NCI-H446 treated with DMSO at 0.1 percent for 48 hours (cell line): ENCODE measurements around the gene SLC25A21.

Experiments used
- DNase-seq: peaks from one replicate; lab custom pipeline; 2025; lab: John Stamatoyannopoulos, UW

Gene SLC25A21

GRCh38 chr14:37143475-37143874 is 28.9 kb downstream of the SLC25A21 start:
- no peak for DNase-seq

GRCh38 chr14:37142835-37143401 is 29.5 kb downstream of the SLC25A21 start:
- DNase-seq = no peak

GRCh38 chr14:37140176-37140575 is 32.2 kb downstream of the SLC25A21 start:
- DNase-seq = no peak

GRCh38 chr14:37139710-37140109 is 32.7 kb downstream of the SLC25A21 start:
- DNase-seq = no peak

DNA sequence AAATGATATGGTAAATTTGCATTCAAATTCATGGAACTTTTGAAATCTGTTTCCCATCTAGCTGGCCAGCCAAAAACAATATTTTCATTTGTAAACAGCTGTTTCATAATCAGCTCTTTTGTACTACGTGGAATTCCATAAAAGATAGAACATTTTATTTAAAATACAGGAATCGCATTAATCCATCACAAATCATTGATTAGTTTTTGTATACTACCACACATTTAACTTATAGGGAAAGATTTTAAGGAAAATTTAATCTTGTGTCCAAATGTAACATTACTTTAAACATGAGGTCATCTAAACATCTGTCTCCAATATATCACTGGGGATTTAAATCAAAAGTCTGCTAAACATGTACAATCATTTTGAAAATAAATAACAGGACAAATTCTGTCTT is 33.5 kb downstream of the SLC25A21 start:
- no peak for DNase-seq

DNA sequence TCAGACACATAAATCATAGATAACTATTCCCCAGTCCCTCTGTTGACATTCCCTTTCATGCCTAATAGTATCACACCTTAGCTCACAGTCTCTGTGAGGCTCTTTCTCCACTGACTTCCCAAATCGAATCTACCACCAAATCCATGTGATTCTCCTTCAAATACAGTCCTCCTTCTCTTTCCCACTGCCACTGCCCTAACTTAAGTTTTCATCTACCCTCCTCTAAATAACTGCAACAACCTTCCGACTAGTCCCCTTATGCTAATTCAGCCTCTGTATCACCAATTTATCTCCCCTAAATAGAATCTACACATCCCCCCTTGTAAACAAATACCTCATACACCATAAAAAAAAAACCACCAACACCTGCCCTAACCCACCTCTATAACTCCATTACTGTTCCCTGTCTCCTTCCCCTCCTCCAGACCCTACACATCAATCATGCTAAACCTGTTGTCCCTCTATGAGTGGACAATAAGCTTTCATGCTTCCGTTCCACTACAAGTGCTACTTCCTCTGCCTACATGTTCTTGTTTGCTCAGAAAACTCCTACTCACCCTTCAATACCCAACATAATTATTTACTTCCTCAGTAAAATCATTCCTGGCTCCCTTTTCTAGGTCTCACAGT is 39.0 kb downstream of the SLC25A21 start:
- DNase-seq = no peak

DNA sequence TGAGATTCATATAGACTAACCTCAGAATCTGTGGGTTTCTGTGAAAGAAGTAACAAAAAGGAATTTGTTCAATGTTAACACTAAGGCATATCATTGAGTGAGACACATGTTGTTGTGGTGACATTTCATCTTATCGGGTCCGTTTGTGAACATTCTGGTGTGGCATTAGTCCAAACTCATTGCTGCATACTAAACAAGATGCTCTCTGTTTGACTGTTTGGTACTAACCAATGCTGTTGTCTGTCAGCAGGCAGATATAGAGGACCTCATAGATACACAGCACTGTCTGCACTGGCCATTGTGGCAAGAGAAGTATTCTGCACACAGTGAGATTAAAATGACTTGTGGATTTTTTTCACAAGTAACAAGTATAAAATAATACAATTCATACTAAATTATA is 41.2 kb downstream of the SLC25A21 start:
- no peak for DNase-seq

GRCh38 chr14:37129047-37129446 is 43.4 kb downstream of the SLC25A21 start:
- DNase-seq = no peak

- DNase-seq = no peak
These were observed 47.8 kb downstream of the SLC25A21 start for GRCh38 chr14:37124614-37125013.

DNA sequence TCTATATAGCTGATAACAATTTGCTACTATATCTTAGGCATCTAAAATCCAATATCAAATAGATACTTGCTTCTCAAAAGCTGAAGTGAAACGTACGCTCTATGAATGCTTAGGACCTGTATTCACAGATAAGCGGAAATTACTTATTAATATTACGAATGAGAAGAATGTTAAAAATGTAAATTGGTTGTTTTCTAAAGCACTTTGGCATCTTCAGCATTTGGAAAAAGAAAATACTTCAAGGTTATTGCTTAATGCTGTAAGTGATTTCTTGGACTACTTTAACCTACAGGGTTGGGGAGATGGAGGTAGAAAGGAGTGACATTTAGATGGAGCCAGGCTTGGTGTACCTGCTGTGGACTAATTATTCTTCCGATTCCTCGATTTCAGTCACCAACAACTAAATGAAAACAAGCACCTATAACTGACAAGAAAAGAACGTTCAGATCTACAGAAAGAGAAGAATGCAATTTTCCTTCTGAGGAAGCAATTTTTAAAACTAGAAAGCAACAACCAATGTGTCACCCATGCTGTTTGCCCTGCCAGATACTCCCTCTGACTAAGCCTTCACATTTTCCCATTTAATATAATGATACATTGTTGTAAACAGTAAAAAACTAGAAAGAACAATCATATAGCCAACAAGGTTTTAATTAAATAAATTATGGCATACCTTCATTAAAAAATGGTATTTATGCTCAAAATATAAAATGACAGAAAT is 49.3 kb downstream of the SLC25A21 start:
- no peak for DNase-seq

DNA sequence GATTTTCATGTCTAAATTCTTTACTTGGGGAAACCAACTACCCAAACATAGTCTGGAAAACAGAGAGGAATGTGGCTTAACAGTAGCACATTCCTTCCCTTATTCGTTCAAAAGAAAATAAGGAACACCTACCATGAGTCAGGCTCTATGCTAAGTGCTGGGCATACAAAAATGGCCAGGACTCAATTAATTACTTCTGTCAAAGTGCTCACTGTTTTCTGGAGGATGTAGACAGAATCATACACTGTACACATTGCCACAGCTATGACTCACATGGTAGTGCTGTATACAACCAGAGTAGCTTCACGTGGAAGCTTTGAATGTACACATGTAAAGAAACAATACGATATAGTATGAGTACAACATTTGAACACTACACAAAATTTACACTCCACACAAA is 50.1 kb downstream of the SLC25A21 start:
- no peak for DNase-seq

- no peak for DNase-seq
These were observed 53.6 kb downstream of the SLC25A21 start for GRCh38 chr14:37118673-37119366.

- peak; percentile 35 for DNase-seq
These were observed 55.2 kb downstream of the SLC25A21 start for GRCh38 chr14:37116933-37117849.

DNA sequence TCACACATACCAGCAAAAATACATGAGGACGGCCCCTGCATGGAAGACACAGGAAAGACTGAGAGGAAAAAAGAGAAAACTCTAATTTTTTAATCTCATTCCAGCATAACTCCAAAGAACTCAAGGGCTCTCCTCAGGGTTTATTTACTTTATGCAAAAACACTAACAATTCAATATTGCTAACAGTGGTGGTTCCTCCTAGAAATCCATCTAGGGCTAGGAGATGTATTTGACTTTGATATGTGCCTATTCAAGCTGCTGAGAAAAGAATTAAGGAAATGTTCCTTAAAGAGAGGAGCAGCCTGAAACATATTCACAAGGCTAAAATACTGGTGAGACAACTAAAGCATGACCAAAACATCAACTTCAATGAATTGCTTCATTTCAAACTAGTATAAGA is 57.0 kb downstream of the SLC25A21 start:
- no peak for DNase-seq

DNA sequence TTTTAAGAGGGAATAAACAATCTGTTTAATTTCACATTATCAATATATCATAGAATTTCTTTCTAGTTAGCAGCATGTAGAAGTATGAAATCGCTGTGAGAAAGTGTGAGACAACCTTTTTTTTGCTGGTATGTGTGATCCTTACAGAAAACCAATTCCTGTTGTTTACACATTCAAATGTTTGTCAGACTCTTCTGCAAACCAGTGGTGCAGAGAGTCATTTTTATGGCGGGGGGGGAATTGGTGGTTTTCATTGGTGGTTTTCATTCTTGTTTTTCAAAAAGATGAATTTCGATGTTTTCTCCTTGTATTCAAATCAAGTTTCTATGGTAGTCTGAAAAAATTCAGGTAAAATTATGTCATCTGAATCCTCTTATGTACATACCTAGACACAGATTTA is 57.8 kb downstream of the SLC25A21 start:
- no peak for DNase-seq

GRCh38 chr14:37114002-37114401 is 58.4 kb downstream of the SLC25A21 start:
- DNase-seq = no peak

DNA sequence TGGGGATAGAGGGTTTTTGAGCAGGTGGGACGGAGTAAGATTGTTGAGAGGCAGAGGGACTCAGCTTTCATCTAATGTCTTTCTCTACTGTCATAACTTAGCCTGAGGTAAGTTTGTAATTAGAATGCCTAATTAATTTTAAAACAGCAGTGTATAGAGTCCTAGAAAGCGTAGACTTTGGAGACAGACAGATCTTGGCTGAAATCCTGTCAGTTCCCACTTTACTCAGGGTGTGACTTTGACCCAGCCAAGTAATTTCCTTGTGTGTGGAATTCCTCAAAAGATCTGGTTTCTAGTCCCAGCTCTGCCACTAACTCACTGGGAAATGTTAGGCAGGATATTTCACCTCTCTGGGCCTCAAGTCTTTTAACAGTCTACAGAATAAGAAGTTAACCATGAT is 74.3 kb downstream of the SLC25A21 start:
- DNase-seq = no peak

DNA sequence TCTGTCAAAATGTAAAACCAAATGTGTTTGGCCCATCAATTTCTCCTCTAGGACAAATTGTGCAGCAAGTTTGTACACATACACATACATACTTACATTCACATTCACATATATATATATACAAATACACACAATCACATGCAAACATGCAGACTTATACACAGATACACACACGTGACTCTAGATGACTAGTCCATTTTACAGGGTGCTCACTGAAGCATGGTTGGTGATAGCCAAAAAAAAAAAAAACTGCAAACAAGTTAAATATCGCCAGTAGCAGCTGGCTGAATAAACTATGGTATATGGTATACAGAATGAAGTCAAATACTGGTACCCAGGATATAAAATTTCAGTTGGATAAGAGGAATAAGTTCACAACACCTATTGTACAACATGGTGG is 77.9 kb downstream of the SLC25A21 start:
- no peak for DNase-seq

DNA sequence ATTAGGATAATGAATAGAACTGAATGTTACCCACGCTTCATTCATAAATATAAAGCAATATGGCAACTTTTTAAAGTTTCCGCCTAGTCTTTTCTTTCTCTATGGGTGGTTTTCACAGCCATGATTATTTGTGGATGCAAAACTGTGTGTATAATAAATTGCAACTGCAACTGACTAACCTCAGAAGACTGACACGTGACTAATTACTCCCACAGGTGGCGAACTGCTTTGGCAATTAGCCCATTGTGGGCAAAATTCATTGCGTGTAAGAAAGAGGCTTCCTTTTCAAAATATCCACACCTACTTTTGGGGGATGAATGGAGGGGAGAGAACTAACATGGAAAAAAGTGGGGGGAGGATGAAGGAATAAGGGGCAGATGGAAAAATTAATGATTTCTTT is 79.0 kb downstream of the SLC25A21 start:
- no peak for DNase-seq

DNA sequence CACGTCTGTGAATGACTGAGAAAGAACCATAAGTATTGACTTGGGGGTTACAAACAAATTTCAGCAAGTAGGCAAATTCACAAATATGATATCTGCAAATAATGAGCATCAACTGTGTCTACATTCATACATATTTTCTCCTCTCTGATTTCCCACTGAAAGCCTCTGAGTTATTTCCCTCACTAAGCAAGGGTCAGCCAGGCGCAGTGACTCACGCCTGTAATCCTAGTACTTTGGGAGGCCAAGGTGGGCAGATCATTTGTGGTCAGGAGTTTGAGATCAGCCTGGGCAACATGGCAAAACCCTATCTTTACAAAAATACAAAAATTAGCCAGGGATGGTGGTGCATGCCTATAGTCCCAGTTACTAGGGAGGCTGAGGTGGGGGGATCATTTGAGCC is 80.8 kb downstream of the SLC25A21 start:
- DNase-seq = no peak

- no peak for DNase-seq
These were observed 82.4 kb downstream of the SLC25A21 start for GRCh38 chr14:37090026-37090425.

DNA sequence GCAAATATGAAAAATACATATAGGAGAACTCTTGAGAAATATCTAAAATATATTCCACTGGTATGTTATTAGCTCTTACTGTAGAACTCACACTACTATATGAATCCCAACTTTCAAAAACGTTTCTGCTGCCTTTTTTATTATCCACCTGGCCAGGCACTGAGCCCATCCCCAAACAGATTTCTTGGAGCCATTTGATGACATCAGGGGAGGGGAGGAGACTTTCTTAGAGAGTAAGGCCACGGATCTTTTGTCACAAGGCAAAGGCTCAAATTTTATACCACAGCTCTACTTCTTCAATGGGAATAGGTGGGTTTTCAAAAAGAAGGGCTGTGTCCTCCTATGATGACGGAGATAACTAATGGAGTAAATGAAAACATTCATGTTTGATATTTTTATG is 83.0 kb downstream of the SLC25A21 start:
- DNase-seq = no peak
